ENCODE measurements around the gene CTDSP2.
A peak's percentile ranks its signal among the peaks of the same experiment; 100 is the strongest.
"Not testable (repeated sequence)": the region's sequence is repeated elsewhere in the genome, so short reads cannot be mapped to it uniquely, and the experiment has no call there.

The CTDSP2 gene

GRCh38 chr12:57863676-57864075 lies 17.1 kb upstream of the CTDSP2 start:
- no peak for TF ChIP-seq CTCF (IDR thresholded peaks at IDR 0.05; ENCODE audit: insufficient read depth, low read depth, low read length, missing control alignments)
- H3K4me3 ChIP-seq (ENCODE audit: low read length): no peak overlapping the region
- DNase-seq (ENCODE audit: low read depth): no peak

- DNase-seq (ENCODE audit: low read depth): no peak
- no peak for TF ChIP-seq CTCF (IDR thresholded peaks at IDR 0.05; ENCODE audit: insufficient read depth, low read depth, low read length, missing control alignments)
- H3K4me3 ChIP-seq (ENCODE audit: low read length): no peak overlapping the region
Measured at GRCh38 chr12:57861967-57862366, 15.4 kb upstream of the CTDSP2 start.

- not testable (repeated sequence) for H3K4me3 ChIP-seq (ENCODE audit: low read length); DNase-seq (ENCODE audit: low read depth)
Measured at GRCh38 chr12:57860883-57861282, 14.4 kb upstream of the CTDSP2 start.

DNA sequence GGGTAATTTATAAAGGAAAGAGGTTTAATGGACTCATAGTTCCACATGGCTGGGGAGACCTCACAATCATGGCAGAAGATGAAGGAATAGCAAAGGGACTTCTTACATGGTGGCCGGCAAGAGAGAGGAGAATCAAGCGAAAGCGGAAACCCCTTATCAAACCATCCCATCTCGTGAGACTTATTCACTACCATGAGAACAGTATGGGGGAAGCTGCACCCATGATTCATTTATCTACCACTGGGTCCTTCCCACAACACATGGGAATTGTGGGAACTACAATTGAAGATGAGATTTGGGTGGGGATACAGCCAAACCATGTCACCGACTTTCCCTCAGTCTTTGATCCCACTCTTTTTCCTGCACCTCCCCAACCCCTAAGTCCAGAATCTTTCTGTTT lies 12.6 kb upstream of the CTDSP2 start:
- H3K4me3 ChIP-seq (ENCODE audit: low read length): no peak overlapping the region
- no peak for DNase-seq (ENCODE audit: low read depth)
- TF ChIP-seq CTCF (IDR thresholded peaks at IDR 0.05; ENCODE audit: insufficient read depth, low read depth, low read length, missing control alignments): no peak

DNA sequence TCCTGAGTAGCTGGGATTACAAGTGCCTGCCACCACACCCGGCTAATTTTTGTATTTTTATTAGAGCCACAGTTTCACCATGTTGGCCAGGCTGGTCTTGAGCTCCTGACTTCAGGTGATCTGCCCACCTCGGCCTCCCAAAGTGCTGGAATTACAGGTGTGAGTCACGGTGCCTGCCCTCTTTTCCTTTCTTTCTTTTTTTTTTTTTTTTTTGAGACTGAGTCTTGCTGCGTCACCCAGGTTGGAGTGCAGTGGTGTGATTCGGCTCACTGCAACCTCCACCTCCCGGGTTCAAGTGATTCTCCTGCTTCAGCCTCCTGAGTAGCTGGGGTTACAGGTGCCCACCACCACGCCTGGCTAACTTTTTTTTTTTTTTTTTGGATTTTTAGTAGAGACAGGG lies 11.6 kb upstream of the CTDSP2 start:
- not testable (repeated sequence) for H3K4me3 ChIP-seq (ENCODE audit: low read length)
- DNase-seq (ENCODE audit: low read depth): peak; percentile 65

GRCh38 chr12:57854965-57855364 lies 8.4 kb upstream of the CTDSP2 start:
- no peak for DNase-seq (ENCODE audit: low read depth)
- no peak overlapping the region for H3K4me3 ChIP-seq (ENCODE audit: low read length)
- TF ChIP-seq CTCF (IDR thresholded peaks at IDR 0.05; ENCODE audit: insufficient read depth, low read depth, low read length, missing control alignments): no peak

- DNase-seq (ENCODE audit: low read depth): peak; percentile 36
- no peak for TF ChIP-seq CTCF (IDR thresholded peaks at IDR 0.05; ENCODE audit: insufficient read depth, low read depth, low read length, missing control alignments)
- no peak overlapping the region for H3K4me3 ChIP-seq (ENCODE audit: low read length)
Measured at GRCh38 chr12:57853864-57854556, 7.5 kb upstream of the CTDSP2 start.

DNA sequence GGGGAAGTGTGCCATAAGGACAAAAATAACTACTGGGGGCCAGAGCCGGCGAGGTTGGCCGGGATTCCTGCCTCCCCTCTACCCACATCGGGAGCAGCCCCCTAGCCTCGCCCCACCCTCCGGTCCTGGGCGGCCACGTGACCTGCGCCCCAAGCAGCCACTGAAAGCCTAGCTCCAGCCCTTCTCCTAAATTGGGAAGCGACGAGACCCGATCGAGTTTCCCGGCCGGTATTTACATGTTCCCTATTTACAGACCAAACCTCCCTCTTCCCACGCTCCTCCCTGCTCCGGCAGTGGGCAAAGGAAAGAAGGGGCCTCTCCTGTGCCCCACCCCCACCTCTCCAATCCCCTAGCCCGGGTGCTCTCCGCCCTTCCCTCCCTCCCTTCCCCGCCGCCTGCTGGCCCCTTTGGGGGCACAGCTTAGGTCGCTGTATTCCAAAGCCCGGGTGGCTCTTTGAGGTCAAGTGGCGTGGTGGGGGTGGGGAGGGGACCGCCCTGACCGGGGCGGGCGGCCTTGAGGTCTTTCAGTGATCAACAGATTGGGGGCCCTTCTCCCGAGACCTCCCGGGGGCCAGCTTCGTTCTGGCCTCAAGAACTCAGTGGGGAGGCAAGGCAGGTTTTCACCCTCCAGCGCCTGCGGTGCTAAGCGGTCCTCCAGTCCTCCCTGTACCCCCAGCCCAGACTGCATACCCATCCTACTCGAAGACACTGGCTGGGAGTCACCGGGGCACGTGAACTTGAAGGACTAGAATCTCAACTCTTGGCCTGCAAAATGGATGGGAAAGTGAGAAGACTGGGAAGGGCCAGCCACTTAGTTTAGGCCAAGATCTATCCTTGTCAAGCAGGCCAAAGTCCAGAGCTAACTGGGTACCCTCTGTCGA lies 6.3 kb upstream of the CTDSP2 start:
- TF ChIP-seq CTCF (IDR thresholded peaks at IDR 0.05; ENCODE audit: insufficient read depth, low read depth, low read length, missing control alignments): no peak
- DNase-seq (ENCODE audit: low read depth): no peak
- H3K4me3 ChIP-seq (ENCODE audit: low read length): no peak overlapping the region
